ENCODE measurements around the gene NFE2L3.
"Not testable (repeated sequence)": the region's sequence is repeated elsewhere in the genome, so short reads cannot be mapped to it uniquely, and the experiment has no call there.

Gene NFE2L3

GRCh38 chr7:26179422-26179821 lies 27.4 kb downstream of the NFE2L3 start:
- no peaks in the 10 kb centered on the region for H3K9me3 ChIP-seq (ENCODE audit: low read depth, low read length)
- no peak for DNase-seq (ENCODE audit: low read depth, low spot score)
- H3K4me3 ChIP-seq: no peak overlapping the region
- no peak overlapping the region for H3K27ac ChIP-seq
- H3K9ac ChIP-seq (ENCODE audit: insufficient read length): no peak overlapping the region
- no peak for TF ChIP-seq POLR2AphosphoS5 (IDR thresholded peaks at IDR 0.05; ENCODE audit: borderline replicate concordance, low read depth, low read length)
- no peak for TF ChIP-seq FOXP2 (optimal IDR thresholded peaks at IDR 0.05; ENCODE audit: control extremely low read depth, extremely low read length, insufficient read depth)
- TF ChIP-seq EZH2 (IDR thresholded peaks at IDR 0.05): no peak
- no peaks in the 10 kb centered on the region for H3K36me3 ChIP-seq (ENCODE audit: insufficient read depth, low read length)

- Histone ChIP-seq H3K4me3 (no peak overlapping the region), H3K9ac (ENCODE audit: insufficient read length) (no peak overlapping the region), H3K27ac (0 out of 2 replicates have a peak overlapping the region, but pooled peaks have one; percentile 7), H3K36me3 (ENCODE audit: insufficient read depth, low read length) (no peaks in the 10 kb centered on the region), H3K9me3 (ENCODE audit: low read depth, low read length) (no peaks in the 10 kb centered on the region)
- peak; percentile 47; the same call in 1 of the 2 replicates for TF ChIP-seq POLR2AphosphoS5 (IDR thresholded peaks at IDR 0.05; ENCODE audit: borderline replicate concordance, low read depth, low read length)
- TF ChIP-seq FOXP2 (optimal IDR thresholded peaks at IDR 0.05; ENCODE audit: control extremely low read depth, extremely low read length, insufficient read depth): no peak
- no peak for TF ChIP-seq EZH2 (IDR thresholded peaks at IDR 0.05)
- DNase-seq (ENCODE audit: low read depth, low spot score): no peak
Measured at GRCh38 chr7:26179826-26180497, 28.0 kb downstream of the NFE2L3 start.

- no peaks in the 10 kb centered on the region for H3K36me3 ChIP-seq (ENCODE audit: insufficient read depth, low read length)
- no peak overlapping the region for H3K4me3 ChIP-seq
- TF ChIP-seq EZH2 (IDR thresholded peaks at IDR 0.05) (no peak), FOXP2 (optimal IDR thresholded peaks at IDR 0.05; ENCODE audit: control extremely low read depth, extremely low read length, insufficient read depth) (no peak), POLR2AphosphoS5 (IDR thresholded peaks at IDR 0.05; ENCODE audit: borderline replicate concordance, low read depth, low read length) (no peak)
- H3K9ac ChIP-seq (ENCODE audit: insufficient read length): no peak overlapping the region
- no peak for DNase-seq (ENCODE audit: low read depth, low spot score)
- H3K27ac ChIP-seq: 0 out of 2 replicates have a peak overlapping the region, but pooled peaks have one; percentile 7
- no peaks in the 10 kb centered on the region for H3K9me3 ChIP-seq (ENCODE audit: low read depth, low read length)
Measured at GRCh38 chr7:26180792-26181198, 28.8 kb downstream of the NFE2L3 start.

- Histone ChIP-seq H3K4me3 (no peak overlapping the region), H3K27ac (peak overlapping the region; percentile 49), H3K9me3 (ENCODE audit: low read depth, low read length) (no peaks in the 10 kb centered on the region), H3K36me3 (ENCODE audit: insufficient read depth, low read length) (no peaks in the 10 kb centered on the region), H3K9ac (ENCODE audit: insufficient read length) (no peak overlapping the region)
- no peak for DNase-seq (ENCODE audit: low read depth, low spot score)
- TF ChIP-seq FOXP2 (optimal IDR thresholded peaks at IDR 0.05; ENCODE audit: control extremely low read depth, extremely low read length, insufficient read depth) (no peak), EZH2 (IDR thresholded peaks at IDR 0.05) (no peak), POLR2AphosphoS5 (IDR thresholded peaks at IDR 0.05; ENCODE audit: borderline replicate concordance, low read depth, low read length) (no peak)
Measured at GRCh38 chr7:26181474-26182227, 29.7 kb downstream of the NFE2L3 start.

GRCh38 chr7:26182283-26182682 lies 30.3 kb downstream of the NFE2L3 start:
- peak overlapping the region; percentile 49; the same call in 1 of the 2 replicates for H3K27ac ChIP-seq

GRCh38 chr7:26182706-26183105 lies 30.7 kb downstream of the NFE2L3 start:
- Histone ChIP-seq H3K9me3 (ENCODE audit: low read depth, low read length) (no peaks in the 10 kb centered on the region), H3K36me3 (ENCODE audit: insufficient read depth, low read length) (peaks cover 2% of the 10 kb centered on the region; the same call in 1 of the 2 replicates), H3K27ac (0 out of 2 replicates have a peak overlapping the region, but pooled peaks have one; percentile 22), H3K4me3 (no peak overlapping the region), H3K9ac (ENCODE audit: insufficient read length) (no peak overlapping the region)
- DNase-seq (ENCODE audit: low read depth, low spot score): no peak
- TF ChIP-seq FOXP2 (optimal IDR thresholded peaks at IDR 0.05; ENCODE audit: control extremely low read depth, extremely low read length, insufficient read depth): no peak

More at GRCh38 chr7:26182283-26182682, 30.3 kb downstream of the NFE2L3 start:
- no peak for DNase-seq (ENCODE audit: low read depth, low spot score)
- H3K4me3 ChIP-seq: no peak overlapping the region
- no peaks in the 10 kb centered on the region for H3K9me3 ChIP-seq (ENCODE audit: low read depth, low read length)
- no peaks in the 10 kb centered on the region for H3K36me3 ChIP-seq (ENCODE audit: insufficient read depth, low read length)
- TF ChIP-seq FOXP2 (optimal IDR thresholded peaks at IDR 0.05; ENCODE audit: control extremely low read depth, extremely low read length, insufficient read depth) (no peak), POLR2AphosphoS5 (IDR thresholded peaks at IDR 0.05; ENCODE audit: borderline replicate concordance, low read depth, low read length) (no peak; the same call in 1 of the 2 replicates), EZH2 (IDR thresholded peaks at IDR 0.05) (no peak)
- no peak overlapping the region for H3K9ac ChIP-seq (ENCODE audit: insufficient read length)

GRCh38 chr7:26183545-26184280 lies 31.7 kb downstream of the NFE2L3 start:
- DNase-seq (ENCODE audit: low read depth, low spot score): no peak
- peak; percentile 27 for TF ChIP-seq POLR2AphosphoS5 (IDR thresholded peaks at IDR 0.05; ENCODE audit: borderline replicate concordance, low read depth, low read length)
- TF ChIP-seq FOXP2 (optimal IDR thresholded peaks at IDR 0.05; ENCODE audit: control extremely low read depth, extremely low read length, insufficient read depth): no peak
- no peak for TF ChIP-seq EZH2 (IDR thresholded peaks at IDR 0.05)
- peaks cover 12% of the 10 kb centered on the region for H3K36me3 ChIP-seq (ENCODE audit: insufficient read depth, low read length)
- H3K27ac ChIP-seq: peak overlapping the region; percentile 86
- H3K9ac ChIP-seq (ENCODE audit: insufficient read length): no peak overlapping the region
- H3K9me3 ChIP-seq (ENCODE audit: low read depth, low read length): no peaks in the 10 kb centered on the region
- H3K4me3 ChIP-seq: no peak overlapping the region

- not testable (repeated sequence) for H3K9me3 ChIP-seq (ENCODE audit: low read depth, low read length); H3K4me3 ChIP-seq; DNase-seq (ENCODE audit: low read depth, low spot score); H3K9ac ChIP-seq (ENCODE audit: insufficient read length)
- H3K36me3 ChIP-seq (ENCODE audit: insufficient read depth, low read length): peaks cover 20% of the 10 kb centered on the region
- peak overlapping the region; percentile 86 for H3K27ac ChIP-seq
Measured at GRCh38 chr7:26184281-26185101, 32.5 kb downstream of the NFE2L3 start.
